Measurements from ENCODE around the gene TNS2.

TNS2 gene

DNA sequence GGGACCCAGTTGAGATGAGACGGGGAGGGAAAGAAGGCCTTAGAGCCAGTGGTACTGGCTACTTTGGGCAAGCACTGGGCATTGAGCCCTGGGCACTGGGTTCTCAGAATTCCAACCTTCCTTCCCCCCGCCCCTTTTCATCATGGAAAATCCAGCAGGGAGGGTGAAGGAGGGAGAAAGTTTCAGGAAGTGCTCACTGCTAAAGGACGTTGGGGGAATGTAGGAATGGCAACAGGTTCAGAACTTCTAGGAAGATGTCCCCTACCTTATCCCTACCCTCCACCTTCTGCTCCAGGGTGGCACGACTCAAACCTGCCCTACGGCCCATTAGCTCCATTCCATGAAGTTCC, 4.2 kb upstream of the TNS2 start:
- no peak for DNase-seq
- TF ChIP-seq, protein P1, sequence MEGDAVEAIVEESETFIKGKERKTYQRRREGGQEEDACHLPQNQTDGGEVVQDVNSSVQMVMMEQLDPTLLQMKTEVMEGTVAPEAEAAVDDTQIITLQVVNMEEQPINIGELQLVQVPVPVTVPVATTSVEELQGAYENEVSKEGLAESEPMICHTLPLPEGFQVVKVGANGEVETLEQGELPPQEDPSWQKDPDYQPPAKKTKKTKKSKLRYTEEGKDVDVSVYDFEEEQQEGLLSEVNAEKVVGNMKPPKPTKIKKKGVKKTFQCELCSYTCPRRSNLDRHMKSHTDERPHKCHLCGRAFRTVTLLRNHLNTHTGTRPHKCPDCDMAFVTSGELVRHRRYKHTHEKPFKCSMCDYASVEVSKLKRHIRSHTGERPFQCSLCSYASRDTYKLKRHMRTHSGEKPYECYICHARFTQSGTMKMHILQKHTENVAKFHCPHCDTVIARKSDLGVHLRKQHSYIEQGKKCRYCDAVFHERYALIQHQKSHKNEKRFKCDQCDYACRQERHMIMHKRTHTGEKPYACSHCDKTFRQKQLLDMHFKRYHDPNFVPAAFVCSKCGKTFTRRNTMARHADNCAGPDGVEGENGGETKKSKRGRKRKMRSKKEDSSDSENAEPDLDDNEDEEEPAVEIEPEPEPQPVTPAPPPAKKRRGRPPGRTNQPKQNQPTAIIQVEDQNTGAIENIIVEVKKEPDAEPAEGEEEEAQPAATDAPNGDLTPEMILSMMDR (IDR thresholded peaks at IDR 0.05; ENCODE audit: low read depth, low read length), result no peak
- Histone ChIP-seq H3K27ac (no peak overlapping the region), H3K27me3 (ENCODE audit: insufficient read depth, low read depth, severe bottlenecking) (no peaks in the 10 kb centered on the region), H3K36me3 (no peaks in the 10 kb centered on the region), H3K9me3 (ENCODE audit: severe bottlenecking) (no peaks in the 10 kb centered on the region), H3K4me3 (ENCODE audit: low read depth, low read length) (peak overlapping the region; percentile 64)

DNA sequence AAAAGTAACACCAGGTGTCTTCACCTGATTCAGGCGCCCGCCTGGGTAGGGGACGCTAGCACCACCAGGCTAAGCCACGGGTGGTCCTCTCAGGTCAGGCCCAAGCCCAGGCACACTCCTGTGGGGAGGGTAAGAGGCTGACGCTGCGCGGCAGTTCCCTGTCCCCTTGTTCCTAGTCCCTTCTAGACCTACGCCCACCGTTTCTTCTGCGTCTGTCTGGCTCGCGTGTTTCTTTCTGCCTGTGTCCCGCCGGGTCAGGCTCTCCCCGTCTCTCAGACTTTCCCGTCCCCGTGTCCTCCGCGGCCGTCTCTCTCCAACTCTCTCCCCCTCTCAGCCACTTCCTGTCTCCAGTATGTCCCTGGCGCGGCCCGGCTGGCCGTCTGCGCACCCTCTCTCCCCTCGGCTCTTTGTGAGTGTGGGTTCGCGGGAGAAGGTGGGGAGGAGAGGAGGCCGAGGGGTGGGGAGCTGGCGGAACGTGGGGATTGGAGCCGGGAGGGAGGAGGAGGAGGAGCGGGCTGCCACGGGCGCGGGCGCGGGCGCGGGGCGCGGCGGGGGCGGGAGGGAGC, 3.1 kb upstream of the TNS2 start:
- Histone ChIP-seq H3K9me3 (ENCODE audit: severe bottlenecking) (no peaks in the 10 kb centered on the region), H3K27me3 (ENCODE audit: insufficient read depth, low read depth, severe bottlenecking) (no peaks in the 10 kb centered on the region), H3K36me3 (no peaks in the 10 kb centered on the region), H3K4me3 (ENCODE audit: low read depth, low read length) (peak overlapping the region; percentile 64), H3K27ac (peak overlapping the region; percentile 87)
- DNase-seq, result peak; percentile 79
- TF ChIP-seq, protein P1 (IDR thresholded peaks at IDR 0.05; ENCODE audit: low read depth, low read length), result 0 out of 2 replicates have a peak, but pooled peaks have one; percentile 3

GRCh38 chr12:53047221-53048032, 2.4 kb upstream of the TNS2 start:
- TF ChIP-seq, protein P1 (IDR thresholded peaks at IDR 0.05; ENCODE audit: low read depth, low read length), result peak; percentile 28; the same call in 1 of the 2 replicates

DNA sequence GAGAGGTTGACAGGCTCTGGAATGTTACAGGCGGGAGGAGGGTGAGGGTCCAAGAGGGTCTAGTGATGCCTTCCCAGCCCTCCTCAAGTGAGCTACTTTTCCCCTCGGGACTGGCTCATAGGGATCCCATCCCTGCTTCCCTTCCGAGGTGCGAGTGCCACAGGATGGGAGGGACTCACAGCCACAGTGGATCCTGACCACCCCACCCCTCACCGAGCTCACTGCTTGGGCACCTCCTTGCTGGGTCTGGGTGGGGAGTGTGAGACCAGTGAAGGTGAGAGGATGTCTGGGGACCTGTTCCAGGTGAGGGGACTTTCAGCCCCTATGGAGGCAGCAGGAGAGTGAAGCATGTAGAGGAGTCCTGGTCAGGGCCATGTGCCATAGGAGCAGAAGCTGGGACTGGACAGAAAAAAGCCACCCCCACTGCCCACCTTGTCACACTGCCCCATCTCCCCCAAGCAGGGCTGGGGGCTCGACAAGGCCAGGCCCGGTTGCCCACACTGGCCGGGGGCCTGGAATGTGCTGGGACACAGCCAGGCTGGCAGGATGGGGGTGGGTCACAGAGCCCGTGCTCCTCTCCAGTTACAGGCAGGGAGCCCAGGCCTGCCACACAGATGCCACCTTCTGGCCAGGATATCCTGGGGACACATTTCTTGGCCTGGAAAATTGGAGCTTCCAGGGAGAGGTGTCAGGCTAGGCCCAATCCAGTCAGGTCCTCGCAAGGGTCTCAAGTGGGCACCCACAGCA, 1.7 kb upstream of the TNS2 start:
- H3K4me3 ChIP-seq (ENCODE audit: low read depth, low read length), result no peak overlapping the region
- no peaks in the 10 kb centered on the region for H3K27me3 ChIP-seq (ENCODE audit: insufficient read depth, low read depth, severe bottlenecking)
- no peak for DNase-seq
- no peaks in the 10 kb centered on the region for H3K36me3 ChIP-seq
- H3K9me3 ChIP-seq (ENCODE audit: severe bottlenecking), result no peaks in the 10 kb centered on the region
- H3K27ac ChIP-seq, result peak overlapping the region; percentile 24; the same call in 1 of the 2 replicates
- TF ChIP-seq, protein P1 (IDR thresholded peaks at IDR 0.05; ENCODE audit: low read depth, low read length), result peak; percentile 19; the same call in 1 of the 2 replicates

More at GRCh38 chr12:53047221-53048032, 2.4 kb upstream of the TNS2 start:
- H3K36me3 ChIP-seq, result no peaks in the 10 kb centered on the region
- H3K4me3 ChIP-seq (ENCODE audit: low read depth, low read length), result peak overlapping the region; percentile 64
- H3K27ac ChIP-seq, result peak overlapping the region; percentile 22
- H3K9me3 ChIP-seq (ENCODE audit: severe bottlenecking), result no peaks in the 10 kb centered on the region
- DNase-seq, result peak; percentile 52
- H3K27me3 ChIP-seq (ENCODE audit: insufficient read depth, low read depth, severe bottlenecking), result no peaks in the 10 kb centered on the region

GRCh38 chr12:53048780-53049401, 974 bp upstream of the TNS2 start:
- Histone ChIP-seq H3K4me3 (ENCODE audit: low read depth, low read length) (no peak overlapping the region), H3K9me3 (ENCODE audit: severe bottlenecking) (no peaks in the 10 kb centered on the region), H3K27ac (peak overlapping the region; percentile 52), H3K27me3 (ENCODE audit: insufficient read depth, low read depth, severe bottlenecking) (no peaks in the 10 kb centered on the region), H3K36me3 (no peaks in the 10 kb centered on the region)
- no peak for DNase-seq
- TF ChIP-seq, protein P1 (IDR thresholded peaks at IDR 0.05; ENCODE audit: low read depth, low read length), result no peak

Data from WERI-Rb-1 (cell line).